Keratinocyte (primary cell): ENCODE results near the gene SH3BGRL. TPM values are rescaled to one million over a fixed set of nuclear protein-coding genes. Genes with fewer than 3 reads are reported as not detected.

Experiments used
- DNase-seq: peaks from one replicate; pipeline ENCODE4 v3.0.0-alpha.2; 2011; ENCODE audit warnings: low read depth, missing footprints, low spot score
- FAIRE-seq: peaks from 2 replicates; lab custom pipeline; 2011; peaks lifted over from hg19 to GRCh38; lab: Jason Lieb, UNC
- H2AFZ ChIP-seq: 2 replicates; pipeline ENCODE4 v1.6.0; 2012; ENCODE audit warnings: low read length, control low read depth, inconsistent platforms; ENCODE audit not compliant: control insufficient read depth
- H3K27ac ChIP-seq: 2 replicates; pipeline ENCODE4 v1.5.1; 2011; ENCODE audit warnings: low read length; ENCODE audit not compliant: control insufficient read depth, insufficient read depth
- H3K27me3 ChIP-seq: 3 replicates; pipeline ENCODE4 v1.6.0; 2011; ENCODE audit warnings: low read length; ENCODE audit not compliant: control insufficient read depth, insufficient read depth; ENCODE audit errors: extremely low read depth
- H3K36me3 ChIP-seq, 2 experiments: 2 replicates in 1 of 2; 3 replicates in 1 of 2; pipeline ENCODE4 v1.5.1; 2011; ENCODE audit warnings: low read length in 2 of 2, mild to moderate bottlenecking in 1 of 2; ENCODE audit not compliant: control insufficient read depth in 2 of 2, insufficient read depth in 2 of 2; ENCODE audit errors: extremely low read depth in 1 of 2
- H3K4me1 ChIP-seq: 3 replicates; pipeline ENCODE4 v1.5.1; 2011; ENCODE audit warnings: low read length; ENCODE audit not compliant: control insufficient read depth, insufficient read depth; ENCODE audit errors: extremely low read depth
- H3K4me2 ChIP-seq: 3 replicates; pipeline ENCODE4 v1.6.0; 2011; ENCODE audit warnings: low read depth, low read length; ENCODE audit not compliant: control insufficient read depth, insufficient read depth; ENCODE audit errors: extremely low read depth
- H3K4me3 ChIP-seq, 3 experiments: fragments of 200-600 bp in 1 of 3; sonication (generic) in 1 of 3; 2 replicates in 2 of 3; 3 replicates in 1 of 3; pipeline ENCODE4 v1.5.1; 2011 to 2016; ENCODE audit warnings: low read length in 3 of 3, mild to moderate bottlenecking in 3 of 3, control low read depth in 2 of 3, inconsistent platforms in 1 of 3, low read depth in 1 of 3, mixed read lengths in 1 of 3, mixed run types in 1 of 3, moderate library complexity in 1 of 3; ENCODE audit not compliant: control insufficient read depth in 2 of 3, insufficient read depth in 2 of 3; ENCODE audit errors: extremely low read depth in 1 of 3
- H3K79me2 ChIP-seq: 2 replicates; pipeline ENCODE4 v1.6.0; 2012; ENCODE audit warnings: low read length; ENCODE audit not compliant: control insufficient read depth, insufficient read depth
- H3K9ac ChIP-seq: 3 replicates; pipeline ENCODE4 v1.6.0; 2011; ENCODE audit warnings: low read length; ENCODE audit not compliant: control insufficient read depth, insufficient read depth; ENCODE audit errors: extremely low read depth
- H3K9me1 ChIP-seq: 3 replicates; pipeline ENCODE4 v1.6.0; 2011; ENCODE audit warnings: low read length; ENCODE audit not compliant: control insufficient read depth, insufficient read depth; ENCODE audit errors: extremely low read depth
- H3K9me3 ChIP-seq: 2 replicates; pipeline ENCODE4 v1.5.1; 2012; ENCODE audit warnings: low read depth, low read length; ENCODE audit not compliant: control insufficient read depth
- H4K20me1 ChIP-seq: 3 replicates; pipeline ENCODE4 v1.6.0; 2011; ENCODE audit warnings: low read length; ENCODE audit not compliant: control insufficient read depth, insufficient read depth; ENCODE audit errors: extremely low read depth
- CTCF ChIP-seq, 3 experiments: IDR thresholded peaks in 1 of 3; conservative IDR thresholded peaks in 1 of 3; optimal IDR thresholded peaks in 1 of 3; 2 replicates in 2 of 3; 3 replicates in 1 of 3; pipeline versions ENCODE3 to v1.5.1; 2011; ENCODE audit warnings: low read length in 3 of 3, mild to moderate bottlenecking in 3 of 3, moderate library complexity in 2 of 3, control low read depth in 1 of 3, inconsistent platforms in 1 of 3; ENCODE audit not compliant: insufficient read depth in 2 of 3; ENCODE audit errors: extremely low read depth in 1 of 3
- EZH2 ChIP-seq: IDR thresholded peaks from one replicate; pipeline ENCODE4 v1.6.1; 2012; ENCODE audit warnings: inconsistent platforms, mild to moderate bottlenecking, low read length, moderate library complexity
- dilution Hi-C: fragments of 300-500 bp; cut with MboI; formaldehyde crosslinking; loops from one replicate; pipeline ENCODE4 v1.7.0; 2020; ENCODE audit warnings: low sequenced_read_pairs; ENCODE audit not compliant: extremely low pct_ligation_motif_present
- polyA plus RNA-seq, 5 experiments: library from polyadenylated mRNA; depleted of rRNA in 3 of 5; stranded (reverse) in 3 of 5; stranded (forward) in 1 of 5; unstranded in 1 of 5; fragments of >200 nt; gene quantifications; 1 replicate in 1 of 5; 2 replicates in 3 of 5; 3 replicates in 1 of 5; pipeline versions ENCODE4 v1.2.1 to v1.2.3, GENCODE V29; 2011 to 2012; ENCODE audit warnings: missing spikeins in 2 of 5, low read depth in 1 of 5, low replicate concordance in 1 of 5

The SH3BGRL gene
- polyA plus RNA-seq, 1 donor (not counting 4 experiments of a cell fraction or from before 2014, with no cell fraction given), result 82.4 TPM

- FAIRE-seq (no peak), DNase-seq (no peak)
- H3K27ac ChIP-seq, result no peak overlapping the region
- no peak overlapping the region for H3K4me3 ChIP-seq
- peak overlapping the region; percentile 63 for H2AFZ ChIP-seq
- no peaks in the 10 kb centered on the region for H3K27me3 ChIP-seq
- H3K79me2 ChIP-seq, result peaks cover 7% of the 10 kb centered on the region
- peaks cover 4% of the 10 kb centered on the region for H3K4me1 ChIP-seq
- H4K20me1 ChIP-seq, result no peaks in the 10 kb centered on the region
- no peaks in the 10 kb centered on the region for H3K36me3 ChIP-seq
- H3K4me2 ChIP-seq, result no peak overlapping the region
- dilution Hi-C loops, result no loop called here
- H3K9me1 ChIP-seq, result no peaks in the 10 kb centered on the region
- H3K9me3 ChIP-seq, result no peaks in the 10 kb centered on the region
- no peak for TF ChIP-seq EZH2
- TF ChIP-seq CTCF (optimal IDR thresholded peaks at IDR 0.05 in 1 of 3, IDR thresholded peaks at IDR 0.05 in 1 of 3, conservative IDR thresholded peaks at IDR 0.05 in 1 of 3; ENCODE audit: extremely low read depth in 1 of 3, insufficient read depth in 2 of 3, low read length in 3 of 3), result no peak
- H3K9ac ChIP-seq, result no peak overlapping the region
Observed at GRCh38 chrX:81206476-81206875, 4.6 kb downstream of the SH3BGRL start.

- H3K9me1 ChIP-seq, result no peaks in the 10 kb centered on the region
- dilution Hi-C loops, result no loop called here
- DNase-seq (no peak), FAIRE-seq (no peak)
- peaks cover 2% of the 10 kb centered on the region for H3K79me2 ChIP-seq
- H3K4me3 ChIP-seq, result no peak overlapping the region
- H3K4me1 ChIP-seq, result peaks cover 4% of the 10 kb centered on the region
- no peak overlapping the region for H3K9ac ChIP-seq
- TF ChIP-seq CTCF (optimal IDR thresholded peaks at IDR 0.05 in 1 of 3, IDR thresholded peaks at IDR 0.05 in 1 of 3, conservative IDR thresholded peaks at IDR 0.05 in 1 of 3; ENCODE audit: extremely low read depth in 1 of 3, insufficient read depth in 2 of 3, low read length in 3 of 3) (no peak), EZH2 (no peak)
- no peak overlapping the region for H2AFZ ChIP-seq
- no peaks in the 10 kb centered on the region for H3K9me3 ChIP-seq
- no peak overlapping the region for H3K27ac ChIP-seq
- H3K4me2 ChIP-seq, result no peak overlapping the region
- no peaks in the 10 kb centered on the region for H3K27me3 ChIP-seq
- no peaks in the 10 kb centered on the region for H4K20me1 ChIP-seq
- H3K36me3 ChIP-seq, result no peaks in the 10 kb centered on the region
Observed at GRCh38 chrX:81208916-81209315, 7.0 kb downstream of the SH3BGRL start.
